T-helper 2 cell treated with Interferon-gamma antibody and Interleukin-4, amounts not matched to agents 5 μg/mL and 100 μg/mL, for 36 hours (primary cell): Measurements from ENCODE around the gene ABCA2.

Experiments
- DNase-seq: peaks from one replicate; pipeline ENCODE4 v3.0.0; 2021; ENCODE audit warnings: low spot score
- H3K27ac Mint-ChIP-seq: one replicate; pipeline ENCODE4 v1.8.0; 2021; ENCODE audit warnings: mild to moderate bottlenecking, mixed read lengths
- H3K27me3 Mint-ChIP-seq: one replicate; pipeline ENCODE4 v1.8.0; 2021; ENCODE audit warnings: low read depth, mixed read lengths
- H3K36me3 Mint-ChIP-seq: one replicate; pipeline ENCODE4 v1.8.0; 2021; ENCODE audit warnings: low read depth, mixed read lengths
- H3K4me1 Mint-ChIP-seq: one replicate; pipeline ENCODE4 v1.8.0; 2021; ENCODE audit warnings: low read depth, mixed read lengths
- H3K4me3 Mint-ChIP-seq: one replicate; pipeline ENCODE4 v1.8.0; 2022; ENCODE audit warnings: mild to moderate bottlenecking, moderate library complexity, mixed read lengths
- H3K9me3 Mint-ChIP-seq: one replicate; pipeline ENCODE4 v1.8.0; 2021; ENCODE audit warnings: mixed read lengths

Gene ABCA2

GRCh38 chr9:137056739-137057415 lies 28.8 kb upstream of the ABCA2 start:
- peaks cover 13% of the 10 kb centered on the region for H3K27me3 Mint-ChIP-seq
- H3K36me3 Mint-ChIP-seq = no peaks in the 10 kb centered on the region
- DNase-seq = no peak
- H3K27ac Mint-ChIP-seq = no peak overlapping the region
- no peaks in the 10 kb centered on the region for H3K4me1 Mint-ChIP-seq
- no peaks in the 10 kb centered on the region for H3K9me3 Mint-ChIP-seq
- H3K4me3 Mint-ChIP-seq = no peak overlapping the region

DNA sequence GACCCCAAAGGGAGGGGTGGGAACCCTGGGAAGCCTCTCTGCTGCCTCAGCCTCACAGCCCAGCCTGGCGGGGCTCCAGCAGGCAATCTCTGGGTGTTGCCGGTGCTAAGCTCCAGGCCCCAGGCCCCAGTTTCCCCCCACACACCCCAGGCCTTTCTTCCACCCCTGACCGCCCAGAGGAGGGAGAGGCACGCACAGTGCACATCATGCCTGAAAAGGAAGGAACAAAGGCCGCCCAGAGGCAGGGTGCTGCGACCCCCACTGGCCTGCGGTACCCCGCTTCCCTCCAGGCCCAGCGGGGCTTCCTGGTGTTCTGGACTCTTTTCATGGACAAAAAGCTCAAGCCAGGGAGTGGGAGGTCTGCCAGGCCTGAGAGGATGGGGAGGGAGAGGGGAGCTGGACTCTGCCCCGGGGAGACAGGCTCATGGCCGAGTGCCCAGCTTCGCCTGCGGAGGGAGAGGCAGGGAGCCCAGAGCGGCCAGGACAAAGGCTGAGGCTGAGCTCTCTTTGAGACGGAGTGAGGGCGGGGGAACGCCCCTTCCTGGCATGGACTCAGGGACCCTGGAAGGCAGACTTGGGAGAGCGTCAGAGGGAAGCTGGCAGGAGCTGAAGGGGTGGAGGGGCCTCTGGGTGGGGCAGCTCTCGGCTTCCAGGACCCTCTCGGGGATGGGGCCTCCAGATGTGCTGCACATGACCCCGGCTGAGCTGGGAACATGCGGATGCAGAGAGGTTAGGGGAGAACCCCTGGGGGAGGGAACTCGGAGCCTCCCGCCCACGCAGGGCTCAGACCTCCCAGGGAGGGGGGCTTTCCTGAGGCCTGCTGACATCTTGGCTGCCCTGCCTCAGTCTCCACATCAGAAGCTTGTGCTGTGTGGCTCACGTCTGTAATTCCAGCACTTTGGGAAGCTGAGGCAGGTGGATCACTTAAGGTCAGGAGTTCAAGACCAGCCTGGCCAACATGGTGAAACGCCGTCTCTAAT lies 27.6 kb upstream of the ABCA2 start:
- no peaks in the 10 kb centered on the region for H3K9me3 Mint-ChIP-seq
- no peaks in the 10 kb centered on the region for H3K36me3 Mint-ChIP-seq
- no peak for DNase-seq

GRCh38 chr9:137054932-137055384 lies 26.9 kb upstream of the ABCA2 start:
- Mint-ChIP-seq H3K27me3 (peaks cover 16% of the 10 kb centered on the region), H3K36me3 (no peaks in the 10 kb centered on the region), H3K4me1 (no peaks in the 10 kb centered on the region), H3K9me3 (no peaks in the 10 kb centered on the region), H3K27ac (no peak overlapping the region), H3K4me3 (no peak overlapping the region)
- no peak for DNase-seq

More for the DNA sequence above, 27.6 kb upstream of the ABCA2 start:
- peaks cover 12% of the 10 kb centered on the region for H3K27me3 Mint-ChIP-seq
- no peaks in the 10 kb centered on the region for H3K4me1 Mint-ChIP-seq
- no peak overlapping the region for H3K4me3 Mint-ChIP-seq
- no peak overlapping the region for H3K27ac Mint-ChIP-seq

DNA sequence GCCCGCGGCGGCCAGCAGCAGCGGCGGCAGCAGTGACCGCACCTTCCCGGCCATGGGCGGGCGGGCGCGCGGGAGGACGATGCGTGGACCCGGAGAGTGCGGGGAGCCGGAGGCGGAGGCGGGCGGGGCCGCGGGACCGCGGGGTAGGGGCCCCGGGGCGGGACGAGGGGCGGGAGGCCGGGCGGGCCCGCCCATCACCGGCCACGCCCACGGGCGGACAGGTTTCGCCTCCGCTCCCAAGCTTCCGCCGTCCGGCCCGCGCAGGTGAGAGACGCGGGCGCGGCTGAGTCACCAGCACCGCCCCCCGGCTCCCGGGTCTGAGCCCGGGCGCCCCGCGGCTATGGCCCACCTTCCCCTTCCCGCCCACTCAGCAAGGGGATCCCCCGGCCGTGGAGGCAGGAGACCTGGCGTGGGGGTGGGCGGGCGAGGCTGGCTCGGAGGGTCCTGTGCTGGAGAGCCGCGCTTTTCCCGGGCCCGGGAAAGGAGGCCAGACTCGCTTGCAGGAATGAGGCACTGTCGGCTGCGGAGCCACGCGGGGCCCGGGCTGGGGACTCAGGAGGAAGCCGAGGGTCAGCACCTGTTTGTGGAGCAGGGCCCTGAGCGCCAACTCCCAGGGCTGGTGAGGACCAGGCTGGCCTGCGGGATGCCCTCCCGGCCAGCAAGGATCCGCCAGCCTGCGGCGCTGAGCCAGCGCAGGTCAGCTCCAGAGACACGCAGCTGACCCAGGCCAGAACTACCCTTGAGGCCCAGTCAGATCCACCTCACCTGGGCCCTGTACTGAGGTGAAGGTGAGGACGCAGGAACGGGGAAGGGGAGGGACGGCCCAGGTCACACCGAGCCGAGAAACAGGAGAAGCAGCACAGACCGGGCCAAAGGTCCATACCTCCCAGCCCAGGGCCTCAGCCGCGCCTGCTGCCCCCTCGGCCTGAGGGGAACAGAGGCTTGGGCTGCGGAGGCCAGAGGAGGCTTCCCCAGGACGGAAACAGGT lies 26.2 kb upstream of the ABCA2 start, which contains the start of gene ENTPD2:
ENTPD2 (minus strand) TSS at position 118 of the 988 bp plus-strand sequence; CDS start at position 54, 64 bp downstream.
- Mint-ChIP-seq H3K4me1 (no peaks in the 10 kb centered on the region), H3K4me3 (no peak within 1 kb of the TSS), H3K9me3 (no peaks in the 10 kb centered on the region), H3K36me3 (no peaks in the 10 kb centered on the region), H3K27ac (no peak within 1 kb of the TSS), H3K27me3 (peaks cover 23% of the 10 kb centered on the region)
- DNase-seq = peak; percentile 48

- Mint-ChIP-seq H3K4me3 (no peak overlapping the region), H3K27me3 (peaks cover 23% of the 10 kb centered on the region), H3K4me1 (no peaks in the 10 kb centered on the region), H3K27ac (no peak overlapping the region), H3K36me3 (no peaks in the 10 kb centered on the region), H3K9me3 (no peaks in the 10 kb centered on the region)
- DNase-seq = no peak
These were observed 25.2 kb upstream of the ABCA2 start for GRCh38 chr9:137052998-137053943.

- Mint-ChIP-seq H3K27me3 (peaks cover 32% of the 10 kb centered on the region), H3K9me3 (no peaks in the 10 kb centered on the region), H3K36me3 (no peaks in the 10 kb centered on the region), H3K4me1 (no peaks in the 10 kb centered on the region), H3K4me3 (no peak overlapping the region), H3K27ac (no peak overlapping the region)
- no peak for DNase-seq
These were observed 24.3 kb upstream of the ABCA2 start for GRCh38 chr9:137052293-137052692.

DNA sequence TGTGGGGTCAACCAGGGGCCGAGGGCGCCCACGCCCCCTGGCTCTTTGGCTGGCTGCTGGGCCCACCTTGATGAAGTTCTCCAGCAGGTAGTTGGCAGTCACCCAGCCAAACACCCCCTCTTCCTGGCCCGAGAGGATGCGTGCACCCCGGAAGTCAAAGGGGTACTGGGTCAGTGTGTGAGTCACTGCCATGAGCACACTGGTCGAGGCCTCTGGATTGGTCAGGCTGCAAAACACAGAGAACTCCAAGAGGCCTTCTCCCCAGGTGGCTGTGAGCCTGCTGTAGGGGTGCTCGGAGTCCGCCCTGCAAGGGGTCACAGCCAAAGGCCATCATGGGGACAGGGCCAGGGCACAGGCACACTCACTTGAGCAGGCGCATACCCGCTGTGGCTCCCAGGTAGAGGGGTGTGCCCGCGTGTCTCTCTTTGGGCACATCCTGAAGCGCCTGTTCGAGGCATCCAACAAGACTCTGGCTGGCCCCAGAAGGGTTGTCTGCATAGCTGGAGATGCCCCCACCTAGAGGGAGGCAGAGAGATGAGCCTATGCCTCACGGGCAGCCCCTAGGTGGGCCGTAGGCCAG lies 23.2 kb upstream of the ABCA2 start:
- peaks cover 40% of the 10 kb centered on the region for H3K27me3 Mint-ChIP-seq
- H3K4me3 Mint-ChIP-seq = no peak overlapping the region
- DNase-seq = no peak
- H3K4me1 Mint-ChIP-seq = no peaks in the 10 kb centered on the region
- H3K36me3 Mint-ChIP-seq = no peaks in the 10 kb centered on the region
- H3K27ac Mint-ChIP-seq = no peak overlapping the region
- no peaks in the 10 kb centered on the region for H3K9me3 Mint-ChIP-seq

GRCh38 chr9:137050570-137050969 lies 22.5 kb upstream of the ABCA2 start:
- no peak for DNase-seq
- Mint-ChIP-seq H3K4me3 (no peak overlapping the region), H3K27ac (no peak overlapping the region), H3K27me3 (peaks cover 40% of the 10 kb centered on the region), H3K9me3 (no peaks in the 10 kb centered on the region), H3K36me3 (no peaks in the 10 kb centered on the region), H3K4me1 (no peaks in the 10 kb centered on the region)

DNA sequence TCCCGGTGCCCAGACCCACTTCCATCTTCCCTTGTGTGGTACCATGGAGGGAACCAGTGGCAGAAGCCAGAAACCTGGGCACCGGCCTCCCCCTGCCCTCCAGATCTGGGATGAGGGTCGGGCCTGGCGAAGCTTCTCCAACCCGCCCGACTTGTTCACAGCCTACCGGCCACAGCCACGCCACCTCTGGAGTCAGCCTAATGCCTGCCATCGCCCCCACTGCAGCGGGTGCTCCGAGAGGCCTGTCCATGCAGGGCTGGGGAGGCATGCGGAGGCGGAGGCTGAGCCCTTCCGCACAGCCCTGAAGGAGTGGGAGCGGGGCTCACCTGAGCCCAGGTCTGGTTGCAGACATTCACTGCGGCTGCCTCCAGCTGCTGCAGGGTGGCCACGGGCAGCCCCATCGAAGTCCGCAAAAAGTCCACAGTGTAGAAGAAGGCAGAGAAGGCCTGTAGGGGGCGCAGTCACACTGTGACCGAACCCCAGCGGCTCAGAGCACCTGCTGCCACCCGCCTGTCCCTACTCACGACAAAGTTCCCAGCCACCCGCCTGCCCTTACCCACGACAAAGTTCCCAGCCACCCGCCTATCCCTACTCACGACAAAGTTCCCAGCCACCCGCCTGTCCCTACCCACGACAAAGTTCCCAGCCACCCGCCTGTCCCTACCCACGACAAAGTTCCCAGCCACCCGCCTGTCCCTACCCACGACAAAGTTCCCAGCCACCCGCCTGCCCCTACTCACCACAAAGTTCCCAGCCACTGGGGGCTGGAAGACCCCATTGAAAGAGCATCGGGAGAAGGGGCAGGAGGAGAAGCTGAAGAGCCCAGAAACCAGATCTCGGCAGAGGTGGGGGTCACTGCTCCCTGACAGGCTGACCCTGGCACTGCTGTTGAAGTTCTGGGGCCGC lies 21.8 kb upstream of the ABCA2 start:
- H3K27ac Mint-ChIP-seq = no peak overlapping the region
- DNase-seq = no peak
- H3K4me3 Mint-ChIP-seq = no peak overlapping the region
- H3K4me1 Mint-ChIP-seq = peaks cover 1% of the 10 kb centered on the region
- no peaks in the 10 kb centered on the region for H3K9me3 Mint-ChIP-seq
- no peaks in the 10 kb centered on the region for H3K36me3 Mint-ChIP-seq
- H3K27me3 Mint-ChIP-seq = peaks cover 46% of the 10 kb centered on the region

DNA sequence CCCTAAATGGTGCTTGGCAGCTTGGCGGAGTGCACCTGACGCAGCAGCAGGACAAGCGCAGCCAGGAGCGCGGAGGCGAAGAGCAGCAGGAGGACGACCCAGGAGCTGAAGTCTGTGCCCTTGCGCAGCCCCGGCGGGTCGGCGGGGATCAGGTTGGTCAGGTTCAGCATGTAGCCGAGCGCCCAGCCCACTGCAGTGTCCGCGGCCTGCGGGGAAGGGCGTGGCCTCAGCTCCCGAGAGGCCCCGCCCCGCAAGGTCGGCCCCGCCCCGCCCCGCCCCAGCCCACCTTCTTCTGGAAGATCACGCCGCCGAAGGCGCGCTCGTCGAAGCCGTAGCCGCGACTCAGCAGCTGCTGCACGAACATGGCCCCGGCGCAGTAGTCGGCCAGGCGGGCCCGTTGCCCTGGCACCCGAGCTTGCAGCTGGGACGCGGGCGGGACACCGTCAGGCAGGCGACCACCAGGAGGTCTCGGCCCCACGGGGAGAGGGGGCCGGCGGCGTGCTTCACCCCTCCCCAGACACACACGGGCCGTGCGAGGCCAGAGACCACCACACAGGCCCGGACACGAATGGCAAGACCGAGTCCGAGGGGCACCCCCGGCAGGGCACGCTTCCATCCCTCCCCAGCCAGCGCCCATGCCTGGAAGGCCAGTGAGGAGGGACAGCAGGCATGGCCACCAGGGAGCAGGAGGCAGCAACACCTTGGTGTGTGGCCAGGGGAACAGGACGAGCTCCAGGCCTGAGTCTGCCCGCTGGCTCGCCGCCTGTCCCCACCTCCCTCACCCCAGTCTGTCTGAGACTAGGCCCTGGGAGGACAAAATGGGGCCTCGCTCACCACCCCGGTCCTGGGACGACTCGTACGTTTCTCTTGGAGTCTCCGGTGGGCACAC lies 20.9 kb upstream of the ABCA2 start:
- Mint-ChIP-seq H3K36me3 (no peaks in the 10 kb centered on the region), H3K27ac (no peak overlapping the region), H3K27me3 (peaks cover 55% of the 10 kb centered on the region), H3K9me3 (no peaks in the 10 kb centered on the region), H3K4me3 (no peak overlapping the region), H3K4me1 (peaks cover 5% of the 10 kb centered on the region)
- no peak for DNase-seq
